Measurements from ENCODE around the gene ADAMTS17. TPM values are rescaled to one million over a fixed set of nuclear protein-coding genes. Genes with fewer than 3 reads are reported as not detected.

The ADAMTS17 gene
- total RNA-seq, 4 donors from 2014 or later, result 5.0 to 16.2 (median 11.6) TPM

DNA sequence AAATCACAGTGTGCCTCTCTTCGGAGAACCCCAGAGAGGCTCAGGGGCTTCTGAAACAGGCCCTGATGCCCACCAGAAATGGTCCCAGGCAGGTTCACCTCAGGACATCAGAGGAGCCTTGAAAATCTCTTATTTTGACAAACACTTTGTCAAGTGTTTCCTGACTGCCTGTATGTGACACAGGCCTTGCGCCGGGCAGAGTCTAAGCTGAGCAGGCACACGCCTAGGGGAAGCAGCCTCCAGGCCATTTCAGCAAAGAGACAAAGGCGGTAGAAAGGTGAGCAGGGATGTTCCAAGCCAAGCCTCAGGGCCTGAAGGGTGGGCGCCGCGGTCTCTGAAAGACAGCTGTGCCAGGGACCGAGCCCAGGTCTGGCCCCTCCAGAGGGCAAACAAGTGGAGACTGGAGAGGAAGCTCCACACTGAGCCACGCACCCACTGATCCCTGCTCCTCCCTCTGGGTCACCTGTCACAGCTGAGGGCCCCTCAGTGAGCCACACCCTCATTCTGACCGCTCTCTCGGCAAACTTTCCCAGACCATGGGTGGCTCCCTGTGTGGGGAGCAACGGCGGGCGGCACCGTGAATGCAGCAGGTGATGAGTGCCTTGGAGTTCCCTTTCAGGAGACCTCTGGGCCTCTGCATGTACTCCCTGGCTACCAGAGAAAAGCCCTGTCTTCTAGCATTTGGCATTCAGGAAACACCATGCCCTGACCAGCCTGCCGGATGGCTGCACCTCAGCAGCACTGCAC lies 136.1 kb downstream of the ADAMTS17 start:
- H3K36me3 ChIP-seq, result no peaks in the 10 kb centered on the region
- in situ Hi-C loops (cut with MboI; ENCODE audit: low sequenced_read_pairs in 4 of 4), result no loop called here
- H3K27ac ChIP-seq, result no peak overlapping the region
- DNase-seq (no peak), ATAC-seq (no peak)
- H3K27me3 ChIP-seq, result no peaks in the 10 kb centered on the region
- no peaks in the 10 kb centered on the region for H3K9me3 ChIP-seq
- intact Hi-C loops (cut with DNase I; ENCODE audit: low total_unique reads), result no loop called here
- H3K4me1 ChIP-seq, result peaks cover 9 to 20% of the 10 kb centered on the region in 2 donors
- no peak for TF ChIP-seq POLR2A (IDR thresholded peaks at IDR 0.05)
- TF ChIP-seq, protein P1, sequence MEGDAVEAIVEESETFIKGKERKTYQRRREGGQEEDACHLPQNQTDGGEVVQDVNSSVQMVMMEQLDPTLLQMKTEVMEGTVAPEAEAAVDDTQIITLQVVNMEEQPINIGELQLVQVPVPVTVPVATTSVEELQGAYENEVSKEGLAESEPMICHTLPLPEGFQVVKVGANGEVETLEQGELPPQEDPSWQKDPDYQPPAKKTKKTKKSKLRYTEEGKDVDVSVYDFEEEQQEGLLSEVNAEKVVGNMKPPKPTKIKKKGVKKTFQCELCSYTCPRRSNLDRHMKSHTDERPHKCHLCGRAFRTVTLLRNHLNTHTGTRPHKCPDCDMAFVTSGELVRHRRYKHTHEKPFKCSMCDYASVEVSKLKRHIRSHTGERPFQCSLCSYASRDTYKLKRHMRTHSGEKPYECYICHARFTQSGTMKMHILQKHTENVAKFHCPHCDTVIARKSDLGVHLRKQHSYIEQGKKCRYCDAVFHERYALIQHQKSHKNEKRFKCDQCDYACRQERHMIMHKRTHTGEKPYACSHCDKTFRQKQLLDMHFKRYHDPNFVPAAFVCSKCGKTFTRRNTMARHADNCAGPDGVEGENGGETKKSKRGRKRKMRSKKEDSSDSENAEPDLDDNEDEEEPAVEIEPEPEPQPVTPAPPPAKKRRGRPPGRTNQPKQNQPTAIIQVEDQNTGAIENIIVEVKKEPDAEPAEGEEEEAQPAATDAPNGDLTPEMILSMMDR (IDR thresholded peaks at IDR 0.05 in 4 of 5, conservative IDR thresholded peaks at IDR 0.05 in 1 of 5), result no peak
- no peak overlapping the region for H3K4me3 ChIP-seq

DNA sequence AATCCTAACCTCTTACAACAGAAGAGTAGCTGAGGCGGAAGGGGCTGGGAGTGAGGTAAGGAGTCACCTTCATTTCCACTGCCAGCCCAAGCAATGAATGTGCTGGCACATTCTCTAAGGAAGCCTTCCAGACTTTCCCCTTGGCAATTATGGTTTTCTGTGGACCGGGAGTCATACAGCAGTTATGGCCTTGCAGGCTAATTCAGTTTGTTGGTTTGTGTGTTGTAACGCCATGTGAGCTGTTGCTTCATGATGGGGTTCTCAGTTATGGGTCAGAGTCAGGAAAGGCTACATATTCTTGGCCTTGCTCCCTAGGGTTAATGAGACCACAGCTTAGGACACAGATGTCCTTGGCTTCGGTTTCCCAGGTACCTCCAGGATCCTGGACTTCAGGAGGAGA lies 137.0 kb downstream of the ADAMTS17 start:
- H3K9me3 ChIP-seq, result no peaks in the 10 kb centered on the region
- DNase-seq (no peak), ATAC-seq (peak in 1 of 2 donors; percentile 47)
- peaks cover 9 to 20% of the 10 kb centered on the region in 2 donors for H3K4me1 ChIP-seq
- intact Hi-C loops (cut with DNase I; ENCODE audit: low total_unique reads), result no loop called here
- no peaks in the 10 kb centered on the region for H3K36me3 ChIP-seq
- H3K27ac ChIP-seq, result no peak overlapping the region
- in situ Hi-C loops (cut with MboI; ENCODE audit: low sequenced_read_pairs in 4 of 4), result no loop called here
- no peak overlapping the region for H3K4me3 ChIP-seq
- H3K27me3 ChIP-seq, result no peaks in the 10 kb centered on the region
- no peak for TF ChIP-seq POLR2A (IDR thresholded peaks at IDR 0.05)
- TF ChIP-seq, protein P1 (IDR thresholded peaks at IDR 0.05 in 4 of 5, conservative IDR thresholded peaks at IDR 0.05 in 1 of 5), result no peak

DNA sequence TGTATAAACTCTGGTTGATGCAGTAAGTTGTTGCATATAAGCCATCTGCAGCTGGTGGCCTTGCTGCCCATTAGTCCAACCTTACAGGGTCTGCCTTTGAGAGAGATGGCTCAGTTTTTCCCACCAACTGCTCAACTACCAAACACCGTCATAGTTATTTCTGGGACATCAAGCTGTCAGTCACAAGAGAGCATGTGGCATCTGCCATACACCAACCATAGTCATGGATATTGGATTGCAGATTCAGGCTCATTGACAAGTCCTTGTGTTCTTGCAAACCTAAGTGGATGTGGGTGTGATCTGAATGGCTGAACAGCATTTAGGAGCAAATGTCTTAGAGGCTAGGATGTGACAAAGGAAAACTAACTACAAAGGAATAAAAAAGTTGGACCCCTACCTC lies 137.6 kb downstream of the ADAMTS17 start:
- H3K27ac ChIP-seq, result no peak overlapping the region
- no peaks in the 10 kb centered on the region for H3K9me3 ChIP-seq
- no peaks in the 10 kb centered on the region for H3K36me3 ChIP-seq
- H3K4me3 ChIP-seq, result no peak overlapping the region
- no peak for DNase-seq
- H3K27me3 ChIP-seq, result no peaks in the 10 kb centered on the region
- intact Hi-C loops (cut with DNase I; ENCODE audit: low total_unique reads) (no loop called here), in situ Hi-C loops (cut with MboI; ENCODE audit: low sequenced_read_pairs in 4 of 4) (no loop called here)
- ATAC-seq, result peak; percentile 41 to 69
- TF ChIP-seq POLR2A (IDR thresholded peaks at IDR 0.05), result no peak
- TF ChIP-seq, protein P1 (IDR thresholded peaks at IDR 0.05 in 4 of 5, conservative IDR thresholded peaks at IDR 0.05 in 1 of 5), result no peak
- peaks cover 9 to 20% of the 10 kb centered on the region in 2 donors for H3K4me1 ChIP-seq

DNA sequence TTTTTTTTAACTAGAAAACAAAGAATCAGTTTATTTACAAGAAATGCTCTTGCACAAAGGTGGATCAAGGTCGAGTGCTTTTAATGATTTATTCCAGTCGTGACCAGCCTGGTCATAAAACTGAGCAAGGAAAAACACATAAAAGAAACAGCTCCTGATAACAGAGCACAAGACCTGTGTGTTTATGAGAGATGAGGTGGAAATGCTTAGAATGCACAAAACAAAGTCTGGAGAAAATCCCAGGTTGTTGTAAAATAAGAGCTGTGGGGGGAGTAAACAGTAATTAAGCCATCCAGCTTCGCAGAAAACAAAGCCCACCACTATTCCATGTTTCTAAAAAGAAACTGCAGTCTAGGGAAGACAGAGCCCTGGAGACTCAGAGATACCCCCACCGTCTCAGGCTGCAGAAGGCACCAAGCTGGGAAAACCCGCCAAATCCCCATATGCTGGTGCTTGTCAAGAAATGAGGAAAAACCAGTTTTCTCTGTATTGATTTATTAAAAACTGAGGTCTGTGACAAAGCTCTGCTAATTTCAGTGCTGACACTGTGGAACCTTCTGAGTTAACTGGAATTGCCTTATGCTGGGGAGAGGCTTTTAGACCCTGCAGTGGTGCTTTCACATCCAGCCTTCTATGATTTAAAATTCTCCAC lies 139.3 kb downstream of the ADAMTS17 start:
- ATAC-seq (no peak), DNase-seq (no peak)
- in situ Hi-C loops (cut with MboI; ENCODE audit: low sequenced_read_pairs in 4 of 4), result no loop called here
- Histone ChIP-seq H3K4me1 (peaks cover 9 to 18% of the 10 kb centered on the region in 2 donors), H3K4me3 (no peak overlapping the region), H3K9me3 (no peaks in the 10 kb centered on the region), H3K36me3 (no peaks in the 10 kb centered on the region), H3K27ac (no peak overlapping the region), H3K27me3 (no peaks in the 10 kb centered on the region)
- intact Hi-C loops (cut with DNase I; ENCODE audit: low total_unique reads), result no loop called here
- TF ChIP-seq, protein P1 (IDR thresholded peaks at IDR 0.05 in 4 of 5, conservative IDR thresholded peaks at IDR 0.05 in 1 of 5), result no peak
- no peak for TF ChIP-seq POLR2A (IDR thresholded peaks at IDR 0.05)
